Glutamatergic neuron (in vitro differentiated cells): ENCODE data around the gene RBM44. TPM values are rescaled to one million over a fixed set of nuclear protein-coding genes. Genes with fewer than 3 reads are reported as not detected.
"Not testable (repeated sequence)": the region's sequence is repeated elsewhere in the genome, so short reads cannot be mapped to it uniquely, and the experiment has no call there.

Experiments
- DNase-seq: peaks from one replicate; pipeline ENCODE4 v3.0.0; 2022
- H3K27ac Mint-ChIP-seq: one replicate; pipeline ENCODE4 v1.8.0; 2020; ENCODE audit warnings: mild to moderate bottlenecking, mixed read lengths, inconsistent platforms; ENCODE audit not compliant: unreplicated experiment
- H3K27me3 Mint-ChIP-seq: one replicate; pipeline ENCODE4 v1.8.0; 2020; ENCODE audit warnings: mild to moderate bottlenecking, moderate library complexity, mixed read lengths, inconsistent platforms; ENCODE audit not compliant: unreplicated experiment
- H3K36me3 Mint-ChIP-seq: one replicate; pipeline ENCODE4 v1.8.0; 2020; ENCODE audit warnings: mild to moderate bottlenecking, mixed read lengths, inconsistent platforms; ENCODE audit not compliant: unreplicated experiment
- H3K4me1 Mint-ChIP-seq: one replicate; pipeline ENCODE4 v1.8.0; 2020; ENCODE audit warnings: mild to moderate bottlenecking, low read depth, mixed read lengths, inconsistent platforms; ENCODE audit not compliant: unreplicated experiment
- H3K4me3 Mint-ChIP-seq: one replicate; pipeline ENCODE4 v1.8.0; 2020; ENCODE audit warnings: mild to moderate bottlenecking, mixed read lengths, inconsistent platforms; ENCODE audit not compliant: unreplicated experiment
- H3K9me3 Mint-ChIP-seq: one replicate; pipeline ENCODE4 v1.8.0; 2020; ENCODE audit warnings: mild to moderate bottlenecking, moderate library complexity, mixed read lengths, inconsistent platforms; ENCODE audit not compliant: unreplicated experiment
- CTCF ChIP-seq: fragments of 200-600 bp; sonication (generic); IDR thresholded peaks from one replicate; pipeline ENCODE4 v1.5.0; 2021; ENCODE audit not compliant: partially characterized antibody, unreplicated experiment
- total RNA-seq: library from RNA; stranded (reverse); fragmentation: NEBNext Ultra II Directional; extraction: Animal tissue kit (Norgen Biotek cat#: 25700); gene quantifications from one replicate; pipeline ENCODE4 v1.2.1, GENCODE V29; 2021; ENCODE audit not compliant: unreplicated experiment

RBM44 gene
- total RNA-seq, 1 donor from 2014 or later, result 1.3 TPM

DNA sequence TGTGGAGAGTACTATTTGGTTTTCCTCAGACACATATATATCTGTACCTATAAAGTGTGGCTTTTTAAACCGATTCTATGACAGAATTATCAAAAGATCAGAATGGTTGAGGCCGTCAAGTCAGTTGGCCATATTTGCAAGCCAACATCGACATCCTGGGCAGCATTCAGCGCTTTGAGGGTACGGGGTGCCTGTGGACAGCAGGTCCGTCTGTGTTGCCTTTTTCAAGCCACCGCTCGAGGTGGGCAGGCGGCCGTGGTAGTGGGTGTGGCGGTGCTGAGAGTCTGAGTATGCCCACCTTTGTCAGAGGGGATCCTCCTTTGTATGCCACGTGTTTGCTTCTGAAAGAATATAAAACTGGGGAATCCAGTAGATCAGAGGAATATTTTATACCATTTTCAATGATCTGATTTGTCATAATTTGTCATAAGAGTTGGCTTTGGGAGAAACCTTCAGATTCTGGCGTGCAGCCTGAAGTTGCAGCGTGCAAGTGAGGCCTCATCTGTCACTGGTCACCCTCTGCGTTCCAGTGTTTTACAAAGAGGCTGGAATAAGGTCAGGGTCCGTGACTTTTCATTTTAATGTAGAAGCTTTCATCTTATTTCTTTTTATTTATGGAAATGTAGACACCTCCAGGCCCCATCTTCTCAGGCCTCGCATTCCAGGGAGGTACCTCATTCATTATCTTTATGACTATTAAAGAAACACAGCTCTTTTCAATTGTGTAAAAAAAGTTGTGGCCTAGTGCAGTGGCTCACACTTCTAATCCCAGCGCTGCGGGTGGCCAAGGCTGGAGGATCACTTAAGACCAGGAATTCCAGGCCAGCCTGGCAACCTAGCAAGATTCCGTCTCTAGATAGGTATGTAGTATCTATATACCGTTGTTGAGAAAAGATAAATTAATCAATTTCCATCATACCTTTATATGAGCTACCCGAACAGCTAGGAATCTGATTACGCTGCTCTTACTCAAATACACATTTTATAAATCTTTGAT lies 37.8 kb upstream of the RBM44 start:
- Mint-ChIP-seq H3K27me3 (no peaks in the 10 kb centered on the region), H3K4me3 (no peak overlapping the region), H3K9me3 (no peaks in the 10 kb centered on the region), H3K36me3 (peaks cover 10% of the 10 kb centered on the region), H3K27ac (no peak overlapping the region), H3K4me1 (no peaks in the 10 kb centered on the region)
- no peak for TF ChIP-seq CTCF
- no peak for DNase-seq

DNA sequence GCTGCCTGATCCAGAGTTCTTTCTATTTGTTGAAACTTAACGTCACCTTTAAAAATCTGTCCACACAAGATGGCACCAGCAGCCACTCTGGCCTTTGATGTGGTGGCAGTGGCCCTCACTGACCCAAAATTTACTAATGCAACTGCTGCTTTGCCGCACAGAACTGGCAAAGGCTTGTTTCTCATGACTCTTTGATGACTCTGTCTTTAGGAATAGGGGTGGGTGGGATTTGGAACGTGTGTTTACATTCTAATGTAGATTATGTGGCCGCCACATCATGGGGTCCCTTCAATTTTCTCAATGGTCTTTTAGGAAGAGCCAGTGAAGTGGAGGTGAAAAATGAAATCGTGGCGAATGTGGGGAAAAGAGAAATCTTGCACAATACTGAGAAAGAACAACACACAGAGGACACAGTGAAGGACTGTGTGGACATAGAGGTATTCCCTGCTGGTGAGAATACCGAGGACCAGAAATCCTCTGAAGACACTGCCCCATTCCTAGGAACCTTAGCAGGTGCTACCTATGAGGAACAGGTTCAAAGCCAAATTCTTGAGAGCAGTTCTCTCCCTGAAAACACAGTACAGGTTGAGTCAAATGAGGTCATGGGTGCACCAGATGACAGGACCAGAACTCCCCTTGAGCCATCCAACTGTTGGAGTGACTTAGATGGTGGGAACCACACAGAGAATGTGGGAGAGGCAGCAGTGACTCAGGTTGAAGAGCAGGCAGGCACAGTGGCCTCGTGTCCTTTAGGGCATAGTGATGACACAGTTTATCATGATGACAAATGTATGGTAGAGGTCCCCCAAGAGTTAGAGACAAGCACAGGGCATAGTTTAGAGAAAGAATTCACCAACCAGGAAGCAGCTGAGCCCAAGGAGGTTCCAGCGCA lies 36.0 kb upstream of the RBM44 start:
- not testable (repeated sequence) for DNase-seq, H3K9me3 Mint-ChIP-seq, H3K27me3 Mint-ChIP-seq, H3K36me3 Mint-ChIP-seq, H3K4me3 Mint-ChIP-seq, H3K27ac Mint-ChIP-seq, H3K4me1 Mint-ChIP-seq

- no peak for DNase-seq
- TF ChIP-seq CTCF, result no peak
- Mint-ChIP-seq H3K4me1 (no peaks in the 10 kb centered on the region), H3K4me3 (no peak overlapping the region), H3K27ac (no peak overlapping the region), H3K9me3 (no peaks in the 10 kb centered on the region), H3K36me3 (peaks cover 5% of the 10 kb centered on the region), H3K27me3 (no peaks in the 10 kb centered on the region)
Observed at GRCh38 chr2:237763812-237764211, 34.8 kb upstream of the RBM44 start.

GRCh38 chr2:237765122-237765521 lies 33.5 kb upstream of the RBM44 start:
- H3K36me3 Mint-ChIP-seq, H3K27ac Mint-ChIP-seq, DNase-seq, H3K4me3 Mint-ChIP-seq, H3K4me1 Mint-ChIP-seq, H3K9me3 Mint-ChIP-seq, H3K27me3 Mint-ChIP-seq: not testable (repeated sequence)

DNA sequence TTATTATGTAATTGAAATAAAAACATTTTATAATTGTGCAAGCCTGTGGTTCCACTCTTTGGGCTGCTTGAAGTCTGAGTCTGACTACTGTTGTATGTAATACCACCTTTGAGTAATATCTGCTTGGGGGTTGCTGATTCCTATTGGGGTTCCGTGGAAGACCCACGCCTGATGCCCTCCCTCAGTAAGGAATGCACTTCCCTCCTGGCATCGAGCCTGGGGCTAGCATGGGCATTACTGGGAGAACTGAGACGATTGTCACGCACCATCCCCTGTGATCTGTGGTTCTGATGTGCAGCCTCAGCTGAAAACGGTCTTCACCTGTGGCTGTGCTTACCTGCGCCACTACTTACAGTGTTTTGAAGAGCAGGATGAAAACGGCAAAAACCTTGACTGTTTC lies 32.7 kb upstream of the RBM44 start:
- H3K36me3 Mint-ChIP-seq, result peaks cover 5% of the 10 kb centered on the region
- no peaks in the 10 kb centered on the region for H3K27me3 Mint-ChIP-seq
- no peak for TF ChIP-seq CTCF
- no peak overlapping the region for H3K4me3 Mint-ChIP-seq
- no peak for DNase-seq
- H3K27ac Mint-ChIP-seq, result no peak overlapping the region
- no peaks in the 10 kb centered on the region for H3K9me3 Mint-ChIP-seq
- no peaks in the 10 kb centered on the region for H3K4me1 Mint-ChIP-seq
